Lower lobe of right lung (tissue), 2 donors: ENCODE measurements around the gene LAPTM4A. TPM values are rescaled to one million over a fixed set of nuclear protein-coding genes. Genes with fewer than 3 reads are reported as not detected.

Source experiments
- ATAC-seq, 2 donors: fragments of 200-7000 bp; cut with Tn5 transposase; one replicate each; pipeline ENCODE4 v1.9.1; 2020 to 2022; ENCODE audit warnings: mild to moderate bottlenecking in 2 of 2, moderate library complexity in 2 of 2
- DNase-seq: peaks from one replicate; pipeline ENCODE4 v3.0.0-alpha.2; 2020
- H3K27ac ChIP-seq: fragments of 200-600 bp; one replicate; pipeline ENCODE4 v1.8.0; 2022
- H3K27me3 ChIP-seq: fragments of 200-600 bp; one replicate; pipeline ENCODE4 v1.8.0; 2022; ENCODE audit warnings: low read depth
- H3K36me3 ChIP-seq: fragments of 200-600 bp; one replicate; pipeline ENCODE4 v1.8.0; 2022; ENCODE audit warnings: mild to moderate bottlenecking
- H3K4me1 ChIP-seq: fragments of 200-600 bp; one replicate; pipeline ENCODE4 v1.8.0; 2022
- H3K4me3 ChIP-seq: fragments of 200-600 bp; one replicate; pipeline ENCODE4 v1.8.0; 2022; ENCODE audit warnings: mild to moderate bottlenecking
- H3K9me3 ChIP-seq: fragments of 200-600 bp; one replicate; pipeline ENCODE4 v1.8.0; 2022
- intact Hi-C: fragments of 100-400 bp; cut with DNase I; formaldehyde crosslinking; loops from one replicate; pipeline ENCODE4 v1.11.0; 2022
- total RNA-seq: library from RNA; stranded (reverse); fragmentation: NEBNext Ultra II Directional; extraction: Animal tissue kit (Norgen Biotek cat#: 25700); gene quantifications from one replicate; pipeline ENCODE4 v1.2.1, GENCODE V29; 2021
- TF ChIP-seq, protein P1 (sequence below): fragments of 200-600 bp; IDR thresholded peaks from one replicate; pipeline ENCODE4 v1.8.0; 2022; ENCODE audit warnings: antibody characterized with exemption, mild to moderate bottlenecking
- donor health status: DM: no; HTN: yes; CAD: no; lungs with severe emphysema.

Gene LAPTM4A
- total RNA-seq, 1 donor from 2014 or later, result 223 TPM

DNA sequence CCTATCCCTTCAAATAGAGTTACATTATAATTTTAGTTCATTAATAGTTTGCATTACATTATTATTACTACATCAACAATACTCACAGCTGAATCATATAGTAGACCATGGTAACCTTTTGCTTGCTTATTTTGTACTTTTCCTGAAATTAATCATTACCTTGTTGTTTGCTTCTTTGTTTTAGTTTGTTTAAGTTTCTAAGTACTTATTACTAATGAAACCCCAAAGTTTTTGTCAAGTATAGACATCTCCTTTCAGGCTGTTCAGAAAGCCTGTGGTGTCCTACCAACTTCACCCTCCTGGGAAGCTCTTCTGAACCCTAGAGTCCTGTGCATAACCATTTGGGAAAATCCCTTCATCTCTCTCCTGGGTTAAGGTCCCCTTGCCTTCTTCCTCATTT is 43.5 kb upstream of the LAPTM4A start:
- no peak overlapping the region for H3K27ac ChIP-seq
- intact Hi-C loops, result loop anchor here (5.0 kb wide), 1 partner anchor 78 kb away; no protein-coding TSS in a partner anchor
- no peaks in the 10 kb centered on the region for H3K9me3 ChIP-seq
- no peak overlapping the region for H3K4me3 ChIP-seq
- DNase-seq, result no peak
- H3K36me3 ChIP-seq, result no peaks in the 10 kb centered on the region
- TF ChIP-seq, protein P1, sequence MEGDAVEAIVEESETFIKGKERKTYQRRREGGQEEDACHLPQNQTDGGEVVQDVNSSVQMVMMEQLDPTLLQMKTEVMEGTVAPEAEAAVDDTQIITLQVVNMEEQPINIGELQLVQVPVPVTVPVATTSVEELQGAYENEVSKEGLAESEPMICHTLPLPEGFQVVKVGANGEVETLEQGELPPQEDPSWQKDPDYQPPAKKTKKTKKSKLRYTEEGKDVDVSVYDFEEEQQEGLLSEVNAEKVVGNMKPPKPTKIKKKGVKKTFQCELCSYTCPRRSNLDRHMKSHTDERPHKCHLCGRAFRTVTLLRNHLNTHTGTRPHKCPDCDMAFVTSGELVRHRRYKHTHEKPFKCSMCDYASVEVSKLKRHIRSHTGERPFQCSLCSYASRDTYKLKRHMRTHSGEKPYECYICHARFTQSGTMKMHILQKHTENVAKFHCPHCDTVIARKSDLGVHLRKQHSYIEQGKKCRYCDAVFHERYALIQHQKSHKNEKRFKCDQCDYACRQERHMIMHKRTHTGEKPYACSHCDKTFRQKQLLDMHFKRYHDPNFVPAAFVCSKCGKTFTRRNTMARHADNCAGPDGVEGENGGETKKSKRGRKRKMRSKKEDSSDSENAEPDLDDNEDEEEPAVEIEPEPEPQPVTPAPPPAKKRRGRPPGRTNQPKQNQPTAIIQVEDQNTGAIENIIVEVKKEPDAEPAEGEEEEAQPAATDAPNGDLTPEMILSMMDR, result no peak
- H3K27me3 ChIP-seq, result peaks cover 4% of the 10 kb centered on the region
- no peaks in the 10 kb centered on the region for H3K4me1 ChIP-seq
- ATAC-seq, result no peak

DNA sequence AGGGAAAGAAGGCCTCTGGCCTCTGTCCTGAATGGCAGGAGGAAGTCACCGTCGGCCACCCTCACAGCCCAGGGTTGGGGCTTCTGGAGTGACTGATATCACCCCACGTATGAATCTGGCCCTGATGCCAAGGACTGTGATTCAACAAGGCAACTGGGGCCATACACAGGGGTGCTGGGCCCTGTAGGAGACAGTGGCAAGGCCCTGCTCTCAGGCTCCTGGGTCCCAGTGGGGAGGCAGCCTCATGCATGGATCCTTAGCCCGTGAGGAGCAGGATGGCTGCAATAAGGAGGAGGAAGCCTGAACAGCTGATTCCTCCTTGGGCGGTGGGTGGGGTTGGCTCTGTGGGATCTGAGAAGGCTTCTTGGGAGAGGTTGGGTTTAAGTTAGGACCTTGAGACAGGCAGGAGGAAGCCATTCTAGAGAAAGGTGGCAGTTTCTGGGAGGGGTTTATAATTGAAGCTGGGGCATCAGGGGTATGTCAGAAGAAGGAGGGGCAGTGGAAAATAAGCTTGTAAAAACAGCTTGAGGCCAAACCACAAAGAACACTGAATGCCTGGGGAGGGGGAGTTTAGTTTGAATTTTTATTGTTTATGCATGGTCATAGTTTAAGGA is 42.8 kb upstream of the LAPTM4A start:
- H3K27ac ChIP-seq, result no peak overlapping the region
- no peaks in the 10 kb centered on the region for H3K36me3 ChIP-seq
- DNase-seq (no peak), ATAC-seq (no peak)
- no peaks in the 10 kb centered on the region for H3K4me1 ChIP-seq
- intact Hi-C loops, result no loop called here
- H3K9me3 ChIP-seq, result no peaks in the 10 kb centered on the region
- H3K27me3 ChIP-seq, result peaks cover 4% of the 10 kb centered on the region
- no peak overlapping the region for H3K4me3 ChIP-seq
- TF ChIP-seq, protein P1, result no peak

DNA sequence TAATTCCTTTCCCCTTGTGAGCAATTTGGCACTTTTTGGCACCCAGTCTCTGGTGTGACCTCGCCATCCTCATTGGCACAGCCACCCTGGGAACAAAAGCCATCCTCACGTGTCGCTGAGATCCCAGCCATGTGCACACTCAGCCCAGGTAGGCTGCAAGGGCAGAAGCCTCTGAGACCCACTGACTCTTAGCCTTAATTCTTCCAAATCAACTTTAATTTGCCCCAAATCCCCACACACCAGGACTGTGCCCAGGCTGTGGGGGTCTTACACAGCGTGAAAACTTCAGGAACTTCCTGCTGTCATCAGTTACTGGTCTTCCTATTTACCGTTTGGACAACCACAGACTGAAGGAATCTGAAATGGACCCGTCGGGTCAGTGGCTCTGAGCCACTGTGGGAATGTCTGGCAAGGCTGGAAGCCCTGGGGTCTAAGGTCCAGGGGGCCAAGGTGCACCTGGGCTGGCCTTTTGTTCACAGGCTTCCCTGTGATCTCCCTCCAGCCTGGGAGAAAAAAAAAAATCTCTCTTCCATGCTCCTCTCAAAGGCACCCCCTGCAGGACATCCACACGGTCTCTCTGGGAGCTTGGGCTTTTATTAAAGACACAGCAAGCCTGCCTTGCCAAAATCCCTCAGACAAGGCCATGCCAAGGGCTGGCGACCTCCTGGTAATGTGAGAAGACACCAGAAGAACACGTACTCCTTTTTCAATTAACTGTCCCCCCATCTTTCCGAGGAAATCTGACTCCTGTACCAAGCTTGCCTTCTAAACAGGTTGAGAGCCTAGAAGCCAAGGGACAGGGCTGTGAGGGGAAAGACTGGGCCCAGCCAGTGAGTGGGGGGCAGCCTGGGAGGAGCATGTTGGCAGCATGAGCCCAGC is 42.1 kb upstream of the LAPTM4A start:
- TF ChIP-seq, protein P1, result peak; percentile 38
- Histone ChIP-seq H3K9me3 (no peaks in the 10 kb centered on the region), H3K27me3 (peaks cover 4% of the 10 kb centered on the region), H3K27ac (no peak overlapping the region), H3K4me3 (no peak overlapping the region), H3K36me3 (no peaks in the 10 kb centered on the region), H3K4me1 (no peaks in the 10 kb centered on the region)
- peak in 1 of 2 donors; percentile 32 for ATAC-seq
- intact Hi-C loops, result no loop called here
- no peak for DNase-seq

DNA sequence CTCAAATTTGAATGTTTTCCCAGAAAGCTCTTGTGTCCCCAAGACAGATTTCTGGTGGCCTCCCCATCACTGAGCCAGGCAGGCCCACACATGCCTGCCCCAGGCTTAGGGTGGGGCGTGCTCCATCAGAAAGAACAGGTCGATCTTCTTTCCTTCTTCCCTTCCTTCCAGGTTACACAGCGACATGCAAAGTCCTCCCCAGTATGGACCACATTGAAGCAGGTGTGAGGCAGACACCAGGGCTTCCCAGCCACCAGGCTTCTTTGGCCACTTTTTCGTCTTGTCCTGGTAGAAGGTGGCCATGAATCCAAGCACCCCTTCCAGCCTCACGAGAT is 41.4 kb upstream of the LAPTM4A start:
- no peaks in the 10 kb centered on the region for H3K4me1 ChIP-seq
- H3K27ac ChIP-seq, result no peak overlapping the region
- ATAC-seq, result no peak
- no peaks in the 10 kb centered on the region for H3K9me3 ChIP-seq
- TF ChIP-seq, protein P1, result no peak
- no peaks in the 10 kb centered on the region for H3K36me3 ChIP-seq
- intact Hi-C loops, result no loop called here
- DNase-seq, result no peak
- H3K4me3 ChIP-seq, result no peak overlapping the region
- H3K27me3 ChIP-seq, result peaks cover 4% of the 10 kb centered on the region

DNA sequence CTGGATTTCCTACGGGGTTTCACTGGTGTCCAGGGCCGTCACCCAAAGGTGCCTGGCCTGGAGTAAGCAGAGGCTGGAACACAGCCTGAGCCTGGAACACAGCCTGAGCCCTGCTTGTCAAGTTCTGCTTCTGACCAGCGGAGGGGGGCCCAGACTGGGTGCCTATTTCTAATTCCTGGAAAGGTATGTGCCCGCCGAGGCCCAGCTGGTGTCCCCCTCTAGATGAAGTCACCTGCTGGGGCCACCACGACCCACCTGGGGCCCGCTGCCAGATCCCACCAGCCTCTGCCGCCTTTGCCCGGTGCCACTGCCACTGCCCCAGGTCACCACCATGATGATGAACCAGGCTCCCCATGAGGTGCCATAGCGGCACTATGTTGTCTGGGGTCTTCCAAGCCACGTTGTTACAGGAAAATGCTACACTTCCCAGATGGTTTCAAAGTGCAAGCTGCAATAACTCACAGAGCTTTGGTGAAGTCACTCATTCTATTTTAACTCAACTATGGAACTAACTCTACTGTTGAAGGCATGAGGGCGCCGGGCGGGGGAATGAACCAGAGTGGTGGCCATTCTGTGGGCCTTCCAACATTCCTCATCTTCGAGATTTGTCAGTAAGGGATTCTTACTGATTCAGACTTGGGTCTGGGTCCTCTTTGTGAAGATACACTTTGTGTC is 40.9 kb upstream of the LAPTM4A start:
- H3K27ac ChIP-seq, result no peak overlapping the region
- no peaks in the 10 kb centered on the region for H3K36me3 ChIP-seq
- no peak overlapping the region for H3K4me3 ChIP-seq
- ATAC-seq, result no peak
- intact Hi-C loops, result no loop called here
- no peaks in the 10 kb centered on the region for H3K4me1 ChIP-seq
- H3K27me3 ChIP-seq, result peaks cover 4% of the 10 kb centered on the region
- no peaks in the 10 kb centered on the region for H3K9me3 ChIP-seq
- TF ChIP-seq, protein P1, result no peak
- no peak for DNase-seq
